Nephron progenitor cell (in vitro differentiated cells): ENCODE measurements around the gene MSANTD3.
"Not testable (repeated sequence)": the region's sequence is repeated elsewhere in the genome, so short reads cannot be mapped to it uniquely, and the experiment has no call there.

Source experiments
- DNase-seq: peaks from one replicate; pipeline ENCODE4 v3.0.0; 2021
- H3K27ac Mint-ChIP-seq: 2 replicates; pipeline ENCODE4 v1.8.0; 2021; ENCODE audit warnings: mild to moderate bottlenecking, moderate library complexity, mixed read lengths
- H3K27me3 Mint-ChIP-seq: 2 replicates; pipeline ENCODE4 v1.8.0; 2021; ENCODE audit warnings: mild to moderate bottlenecking, low read depth, mixed read lengths; ENCODE audit not compliant: poor library complexity
- H3K36me3 Mint-ChIP-seq: 2 replicates; pipeline ENCODE4 v1.8.0; 2021; ENCODE audit warnings: low read depth, mixed read lengths
- H3K4me1 Mint-ChIP-seq: 2 replicates; pipeline ENCODE4 v1.8.0; 2021; ENCODE audit warnings: mixed read lengths
- H3K4me3 Mint-ChIP-seq: 2 replicates; pipeline ENCODE4 v1.8.0; 2021; ENCODE audit warnings: mild to moderate bottlenecking, moderate library complexity, mixed read lengths
- H3K9me3 Mint-ChIP-seq: 2 replicates; pipeline ENCODE4 v1.8.0; 2021; ENCODE audit warnings: mild to moderate bottlenecking, moderate library complexity, mixed read lengths
- CTCF ChIP-seq: fragments of 200-600 bp; sonication (generic); IDR thresholded peaks from 2 replicates; pipeline ENCODE4 v1.5.0; 2021; ENCODE audit warnings: antibody characterized with exemption

The MSANTD3 gene

GRCh38 chr9:100411472-100412283 lies 15.3 kb upstream of the MSANTD3 start:
- TF ChIP-seq CTCF, result no peak
- H3K27me3 Mint-ChIP-seq, result no peaks in the 10 kb centered on the region
- H3K4me1 Mint-ChIP-seq, result peaks cover 11% of the 10 kb centered on the region
- H3K9me3 Mint-ChIP-seq, result peaks cover 48% of the 10 kb centered on the region
- DNase-seq, result peak; percentile 84
- peaks cover 25% of the 10 kb centered on the region for H3K36me3 Mint-ChIP-seq
- peak overlapping the region; percentile 82 for H3K4me3 Mint-ChIP-seq
- H3K27ac Mint-ChIP-seq, result no peak overlapping the region

- Mint-ChIP-seq H3K36me3 (peaks cover 25% of the 10 kb centered on the region), H3K27ac (no peak overlapping the region), H3K4me3 (no peak overlapping the region), H3K27me3 (no peaks in the 10 kb centered on the region), H3K9me3 (peaks cover 36% of the 10 kb centered on the region), H3K4me1 (peaks cover 11% of the 10 kb centered on the region)
- DNase-seq, result no peak
- no peak for TF ChIP-seq CTCF
These were observed 13.0 kb upstream of the MSANTD3 start for GRCh38 chr9:100413839-100414420.

GRCh38 chr9:100417815-100418214 lies 9.1 kb upstream of the MSANTD3 start:
- Mint-ChIP-seq H3K36me3 (no peaks in the 10 kb centered on the region), H3K9me3 (peaks cover 6% of the 10 kb centered on the region), H3K27ac (no peak overlapping the region), H3K27me3 (peaks cover 5% of the 10 kb centered on the region), H3K4me3 (no peak overlapping the region), H3K4me1 (no peaks in the 10 kb centered on the region)
- DNase-seq, result no peak
- TF ChIP-seq CTCF, result no peak

- Mint-ChIP-seq H3K36me3 (no peaks in the 10 kb centered on the region), H3K4me1 (no peaks in the 10 kb centered on the region), H3K4me3 (no peak overlapping the region), H3K9me3 (no peaks in the 10 kb centered on the region), H3K27me3 (peaks cover 8% of the 10 kb centered on the region), H3K27ac (no peak overlapping the region)
- DNase-seq, result no peak
- TF ChIP-seq CTCF, result no peak
These were observed 7.8 kb upstream of the MSANTD3 start for GRCh38 chr9:100419166-100419565.

- H3K27ac Mint-ChIP-seq, H3K36me3 Mint-ChIP-seq, DNase-seq, H3K27me3 Mint-ChIP-seq, H3K4me1 Mint-ChIP-seq, H3K9me3 Mint-ChIP-seq, H3K4me3 Mint-ChIP-seq: not testable (repeated sequence)
These were observed 5.8 kb upstream of the MSANTD3 start for GRCh38 chr9:100421116-100421515.

- Mint-ChIP-seq H3K9me3 (no peaks in the 10 kb centered on the region), H3K36me3 (peaks cover 20% of the 10 kb centered on the region), H3K27ac (peak overlapping the region; percentile 99), H3K4me1 (peaks cover 43% of the 10 kb centered on the region), H3K27me3 (peaks cover 8% of the 10 kb centered on the region), H3K4me3 (peak overlapping the region; percentile 94)
- no peak for DNase-seq
- no peak for TF ChIP-seq CTCF
These were observed 1.2 kb upstream of the MSANTD3 start for GRCh38 chr9:100425758-100426157.
